GM12878 (cell line): Measurements from ENCODE around the gene MAP1S. TPM values are rescaled to one million over a fixed set of nuclear protein-coding genes. Genes with fewer than 3 reads are reported as not detected.

Experiments used
- ATAC-seq: fragments of 200-7000 bp; cut with Tn5 transposase; 3 replicates; pipeline ENCODE4 v1.9.1; 2020; ENCODE audit warnings: mild to moderate bottlenecking, moderate library complexity
- BruUV-seq: library from RNA; stranded (reverse); fragments of 400-500 nt; replicated peaks from 2 replicates; lab custom pipeline; 2021; lab: Mats Ljungman, UMichigan
- CTCF ChIA-PET: fragments of 300-600 bp; sonication (Branson Sonifier 250); formaldehyde crosslinking; extraction: SDS; loops from one replicate; lab custom pipeline; 2021; ENCODE audit warnings: inconsistent platforms; lab: Yijun Ruan, JAX
- POLR2A ChIA-PET: fragments of 350-600 bp; formaldehyde crosslinking; extraction: SDS; loops from one replicate; lab custom pipeline; 2021; ENCODE audit warnings: inconsistent platforms; lab: Charles Lee
- RAD21 ChIA-PET: fragments of 300-600 bp; sonication (Branson Sonifier 250); formaldehyde crosslinking; loops from one replicate; lab custom pipeline; 2023; ENCODE audit warnings: antibody characterized with exemption; ENCODE audit not compliant: unreplicated experiment; lab: Charles Lee
- SMC1A ChIA-PET: fragments of 300-600 bp; sonication (Branson Sonifier 250); formaldehyde crosslinking; loops from one replicate; lab custom pipeline; 2023; ENCODE audit not compliant: unreplicated experiment, uncharacterized antibody; lab: Charles Lee
- DNase-seq: peaks from one replicate; pipeline ENCODE4 v3.0.0-alpha.2; 2011; ENCODE audit warnings: low read depth, low spot score
- FAIRE-seq: peaks from 3 replicates; lab custom pipeline; 2011; peaks lifted over from hg19 to GRCh38; lab: Jason Lieb, UNC
- H2AFZ ChIP-seq: 2 replicates; pipeline ENCODE4 v1.6.0; 2011; ENCODE audit warnings: low read depth, low read length, control low read depth; ENCODE audit not compliant: control insufficient read depth
- H3K27ac ChIP-seq: 2 replicates; pipeline ENCODE4 v1.5.1; 2011; ENCODE audit warnings: control low read depth; ENCODE audit not compliant: control insufficient read depth, insufficient read depth
- H3K27me3 ChIP-seq, 2 experiments: replicated peaks in 1 of 2; 2 replicates each; pipeline versions ENCODE4 v1.6.0 to v1.6.1; 2011; ENCODE audit warnings: low read length in 1 of 2; ENCODE audit not compliant: control insufficient read depth in 2 of 2, insufficient read depth in 2 of 2
- H3K36me3 ChIP-seq, 2 experiments: 2 replicates each; pipeline ENCODE4 v1.5.1; 2011; ENCODE audit warnings: low read length in 1 of 2; ENCODE audit not compliant: control insufficient read depth in 2 of 2, insufficient read depth in 2 of 2
- H3K4me1 ChIP-seq: 2 replicates; pipeline ENCODE4 v1.6.1; 2011; ENCODE audit warnings: mild to moderate bottlenecking, low read length, moderate library complexity, mixed read lengths; ENCODE audit not compliant: control insufficient read depth, insufficient read depth
- H3K4me2 ChIP-seq: 2 replicates; pipeline ENCODE4 v1.6.0; 2011; ENCODE audit warnings: control low read depth; ENCODE audit not compliant: control insufficient read depth, insufficient read depth
- H3K4me3 ChIP-seq: fragments of 200-600 bp; sonication (generic); 2 replicates; pipeline ENCODE4 v1.5.1; 2016
- H3K79me2 ChIP-seq: 2 replicates; pipeline ENCODE4 v1.6.0; 2011; ENCODE audit warnings: low read length; ENCODE audit not compliant: control insufficient read depth, insufficient read depth
- H3K9ac ChIP-seq: 2 replicates; pipeline ENCODE4 v1.8.0; 2011; ENCODE audit warnings: low read length, control low read depth, mixed read lengths; ENCODE audit not compliant: control insufficient read depth, insufficient read depth
- H3K9me3 ChIP-seq: replicated peaks from 3 replicates; pipeline ENCODE4 v1.5.1; 2011; ENCODE audit warnings: mild to moderate bottlenecking, low read length; ENCODE audit not compliant: control insufficient read depth, insufficient read depth
- H4K20me1 ChIP-seq: 2 replicates; pipeline ENCODE4 v1.6.0; 2011; ENCODE audit not compliant: control insufficient read depth, insufficient read depth
- MEF2A ChIP-seq: IDR thresholded peaks from 2 replicates; pipeline ENCODE4 v1.6.1; 2011; ENCODE audit warnings: low read depth, mild to moderate bottlenecking, low read length, moderate library complexity; ENCODE audit not compliant: insufficient read depth
- SUZ12 ChIP-seq: fragments of 200-600 bp; sonication (generic); IDR thresholded peaks from one replicate; pipeline ENCODE4 v1.6.1; 2018; ENCODE audit warnings: antibody characterized with exemption, mild to moderate bottlenecking; ENCODE audit not compliant: unreplicated experiment
- TAF1 ChIP-seq: IDR thresholded peaks from 2 replicates; pipeline ENCODE4 v1.6.1; 2011; ENCODE audit warnings: mild to moderate bottlenecking, low read depth, low read length, borderline replicate concordance
- TCF3 ChIP-seq: IDR thresholded peaks from 2 replicates; pipeline ENCODE4 v1.6.1; 2012; ENCODE audit warnings: low read depth, mild to moderate bottlenecking, low read length, borderline replicate concordance; ENCODE audit not compliant: insufficient read depth
- WGBS: methylation state at CpG from one replicate; pipeline ENCODE4 v1.1.6; 2016; ENCODE audit warnings: low lambda C conversion rate; ENCODE audit not compliant: insufficient replicate concordance, insufficient coverage; ENCODE audit errors: missing lambda C conversion rate; 5-methylcytosine and 5-hydroxymethylcytosine counted together
- in situ Hi-C: fragments of 300-500 bp; cut with MboI; formaldehyde crosslinking; loops from 9 replicates; pipeline ENCODE4 v1.14.3; 2018; ENCODE audit warnings: mixed read lengths
- intact Hi-C: fragments of 100-400 bp; cut with micrococcal nuclease; formaldehyde crosslinking; loops from one replicate; pipeline ENCODE4 v1.14.2; 2022; ENCODE audit not compliant: unreplicated experiment
- polyA plus RNA-seq, 11 experiments: library from polyadenylated mRNA; depleted of rRNA in 4 of 11; unstranded in 6 of 11; stranded (reverse) in 5 of 11; fragments of >200 nt; fragmentation: Nextera tagmentation in 4 of 11; fragmentation: Illumina TruSeq in 1 of 11; extraction: Ambion mirVana in 4 of 11; extraction: Trizol in 1 of 11; gene quantifications; 1 replicate in 1 of 11; 2 replicates in 10 of 11; pipeline versions ENCODE4 v1.2.1 to v1.2.3, GENCODE V29; 2011 to 2016; ENCODE audit warnings: inconsistent platforms in 2 of 11, missing spikeins in 2 of 11, low read depth in 1 of 11
- total RNA-seq, 4 experiments: library from RNA; depleted of rRNA in 3 of 4; stranded (reverse); fragments of >200 nt in 3 of 4; fragmentation: Illumina TruSeq in 1 of 4; extraction: Trizol in 1 of 4; gene quantifications; 2 replicates each; pipeline versions ENCODE4 v1.2.1 to v1.2.3, GENCODE V29; 2013 to 2021
- TF ChIP-seq, protein P1 (sequence below): fragments of 450-650 bp; IDR thresholded peaks from 2 replicates; pipeline ENCODE4 v1.6.1; 2018; ENCODE audit warnings: borderline replicate concordance, mild to moderate bottlenecking; ENCODE audit not compliant: partially characterized antibody
- TF ChIP-seq, protein P2 (sequence below): fragments of 450-650 bp; conservative IDR thresholded peaks from 2 replicates; pipeline ENCODE4 v1.6.1; 2017; ENCODE audit warnings: mild to moderate bottlenecking, moderate library complexity
- TF ChIP-seq, protein P3 (sequence below): fragments of 450-650 bp; IDR thresholded peaks from 2 replicates; pipeline ENCODE4 v1.6.1; 2017; ENCODE audit warnings: antibody characterized with exemption, mild to moderate bottlenecking, moderate library complexity
- TF ChIP-seq, protein P4 (sequence below), 3 experiments: IDR thresholded peaks in 2 of 3; conservative IDR thresholded peaks in 1 of 3; 2 replicates each; pipeline ENCODE4 v1.5.1; 2011; ENCODE audit warnings: low read depth in 3 of 3, low read length in 3 of 3, mild to moderate bottlenecking in 3 of 3, control low read depth in 2 of 3, moderate library complexity in 2 of 3, inconsistent platforms in 1 of 3, mixed read lengths in 1 of 3; ENCODE audit not compliant: control insufficient read depth in 2 of 3, insufficient read depth in 1 of 3; ENCODE audit errors: extremely low read depth in 1 of 3
- TF ChIP-seq, protein P5 (sequence below): fragments of 450-650 bp; IDR thresholded peaks from 2 replicates; pipeline ENCODE4 v1.6.1; 2017; ENCODE audit warnings: low read depth, mild to moderate bottlenecking, moderate library complexity

MAP1S gene
- total and polyA plus RNA-seq, 10 of the 15 experiments (the other 5 are each of a cell fraction or from before 2014, with no cell fraction given): 2.1 to 63.9 (median 15.0) TPM

DNA sequence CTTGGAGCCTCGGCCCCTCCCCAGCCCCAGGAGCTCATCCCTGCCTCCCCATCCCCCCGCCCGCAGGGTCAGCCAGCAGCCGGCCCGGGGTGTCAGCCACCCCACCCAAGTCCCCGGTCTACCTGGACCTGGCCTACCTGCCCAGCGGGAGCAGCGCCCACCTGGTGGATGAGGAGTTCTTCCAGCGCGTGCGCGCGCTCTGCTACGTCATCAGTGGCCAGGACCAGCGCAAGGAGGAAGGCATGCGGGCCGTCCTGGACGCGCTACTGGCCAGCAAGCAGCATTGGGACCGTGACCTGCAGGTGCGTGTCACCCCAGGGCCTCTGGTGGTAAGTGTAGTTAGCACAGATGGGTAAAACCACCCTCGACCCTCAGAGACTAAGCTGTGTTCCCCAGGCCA lies 13.8 kb downstream of the MAP1S start:
- SMC1A ChIA-PET: no interaction called here
- 95% methylated on average over 20 of the region's 22 CpGs for WGBS
- POLR2A ChIA-PET: no interaction called here
- H3K4me2 ChIP-seq: no peak overlapping the region
- no peaks in the 10 kb centered on the region for H4K20me1 ChIP-seq
- H3K27ac ChIP-seq: no peak overlapping the region
- DNase-seq: no peak
- no peaks in the 10 kb centered on the region; the same call in 2 of the 3 replicates for H3K9me3 ChIP-seq
- no peak for ATAC-seq
- peaks cover 2% of the 10 kb centered on the region for H3K79me2 ChIP-seq
- no peak overlapping the region for H3K4me3 ChIP-seq
- in situ Hi-C loops (no loop called here), intact Hi-C loops (no loop called here)
- no peak for FAIRE-seq
- no TSS peak for BruUV-seq
- TF ChIP-seq, protein P1, sequence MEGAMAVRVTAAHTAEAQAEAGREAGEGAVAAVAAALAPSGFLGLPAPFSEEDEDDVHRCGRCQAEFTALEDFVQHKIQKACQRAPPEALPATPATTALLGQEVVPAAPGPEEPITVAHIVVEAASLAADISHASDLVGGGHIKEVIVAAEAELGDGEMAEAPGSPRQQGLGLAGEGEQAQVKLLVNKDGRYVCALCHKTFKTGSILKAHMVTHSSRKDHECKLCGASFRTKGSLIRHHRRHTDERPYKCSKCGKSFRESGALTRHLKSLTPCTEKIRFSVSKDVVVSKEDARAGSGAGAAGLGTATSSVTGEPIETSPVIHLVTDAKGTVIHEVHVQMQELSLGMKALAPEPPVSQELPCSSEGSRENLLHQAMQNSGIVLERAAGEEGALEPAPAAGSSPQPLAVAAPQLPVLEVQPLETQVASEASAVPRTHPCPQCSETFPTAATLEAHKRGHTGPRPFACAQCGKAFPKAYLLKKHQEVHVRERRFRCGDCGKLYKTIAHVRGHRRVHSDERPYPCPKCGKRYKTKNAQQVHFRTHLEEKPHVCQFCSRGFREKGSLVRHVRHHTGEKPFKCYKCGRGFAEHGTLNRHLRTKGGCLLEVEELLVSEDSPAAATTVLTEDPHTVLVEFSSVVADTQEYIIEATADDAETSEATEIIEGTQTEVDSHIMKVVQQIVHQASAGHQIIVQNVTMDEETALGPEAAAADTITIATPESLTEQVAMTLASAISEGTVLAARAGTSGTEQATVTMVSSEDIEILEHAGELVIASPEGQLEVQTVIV: no peak
- TF ChIP-seq TAF1 (no peak), TCF3 (no peak), SUZ12 (no peak), MEF2A (no peak)
- TF ChIP-seq, protein P2, sequence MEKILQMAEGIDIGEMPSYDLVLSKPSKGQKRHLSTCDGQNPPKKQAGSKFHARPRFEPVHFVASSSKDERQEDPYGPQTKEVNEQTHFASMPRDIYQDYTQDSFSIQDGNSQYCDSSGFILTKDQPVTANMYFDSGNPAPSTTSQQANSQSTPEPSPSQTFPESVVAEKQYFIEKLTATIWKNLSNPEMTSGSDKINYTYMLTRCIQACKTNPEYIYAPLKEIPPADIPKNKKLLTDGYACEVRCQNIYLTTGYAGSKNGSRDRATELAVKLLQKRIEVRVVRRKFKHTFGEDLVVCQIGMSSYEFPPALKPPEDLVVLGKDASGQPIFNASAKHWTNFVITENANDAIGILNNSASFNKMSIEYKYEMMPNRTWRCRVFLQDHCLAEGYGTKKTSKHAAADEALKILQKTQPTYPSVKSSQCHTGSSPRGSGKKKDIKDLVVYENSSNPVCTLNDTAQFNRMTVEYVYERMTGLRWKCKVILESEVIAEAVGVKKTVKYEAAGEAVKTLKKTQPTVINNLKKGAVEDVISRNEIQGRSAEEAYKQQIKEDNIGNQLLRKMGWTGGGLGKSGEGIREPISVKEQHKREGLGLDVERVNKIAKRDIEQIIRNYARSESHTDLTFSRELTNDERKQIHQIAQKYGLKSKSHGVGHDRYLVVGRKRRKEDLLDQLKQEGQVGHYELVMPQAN: no peak
- TF ChIP-seq, protein P3, sequence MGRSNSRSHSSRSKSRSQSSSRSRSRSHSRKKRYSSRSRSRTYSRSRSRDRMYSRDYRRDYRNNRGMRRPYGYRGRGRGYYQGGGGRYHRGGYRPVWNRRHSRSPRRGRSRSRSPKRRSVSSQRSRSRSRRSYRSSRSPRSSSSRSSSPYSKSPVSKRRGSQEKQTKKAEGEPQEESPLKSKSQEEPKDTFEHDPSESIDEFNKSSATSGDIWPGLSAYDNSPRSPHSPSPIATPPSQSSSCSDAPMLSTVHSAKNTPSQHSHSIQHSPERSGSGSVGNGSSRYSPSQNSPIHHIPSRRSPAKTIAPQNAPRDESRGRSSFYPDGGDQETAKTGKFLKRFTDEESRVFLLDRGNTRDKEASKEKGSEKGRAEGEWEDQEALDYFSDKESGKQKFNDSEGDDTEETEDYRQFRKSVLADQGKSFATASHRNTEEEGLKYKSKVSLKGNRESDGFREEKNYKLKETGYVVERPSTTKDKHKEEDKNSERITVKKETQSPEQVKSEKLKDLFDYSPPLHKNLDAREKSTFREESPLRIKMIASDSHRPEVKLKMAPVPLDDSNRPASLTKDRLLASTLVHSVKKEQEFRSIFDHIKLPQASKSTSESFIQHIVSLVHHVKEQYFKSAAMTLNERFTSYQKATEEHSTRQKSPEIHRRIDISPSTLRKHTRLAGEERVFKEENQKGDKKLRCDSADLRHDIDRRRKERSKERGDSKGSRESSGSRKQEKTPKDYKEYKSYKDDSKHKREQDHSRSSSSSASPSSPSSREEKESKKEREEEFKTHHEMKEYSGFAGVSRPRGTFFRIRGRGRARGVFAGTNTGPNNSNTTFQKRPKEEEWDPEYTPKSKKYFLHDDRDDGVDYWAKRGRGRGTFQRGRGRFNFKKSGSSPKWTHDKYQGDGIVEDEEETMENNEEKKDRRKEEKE: no peak
- TF ChIP-seq, protein P4, sequence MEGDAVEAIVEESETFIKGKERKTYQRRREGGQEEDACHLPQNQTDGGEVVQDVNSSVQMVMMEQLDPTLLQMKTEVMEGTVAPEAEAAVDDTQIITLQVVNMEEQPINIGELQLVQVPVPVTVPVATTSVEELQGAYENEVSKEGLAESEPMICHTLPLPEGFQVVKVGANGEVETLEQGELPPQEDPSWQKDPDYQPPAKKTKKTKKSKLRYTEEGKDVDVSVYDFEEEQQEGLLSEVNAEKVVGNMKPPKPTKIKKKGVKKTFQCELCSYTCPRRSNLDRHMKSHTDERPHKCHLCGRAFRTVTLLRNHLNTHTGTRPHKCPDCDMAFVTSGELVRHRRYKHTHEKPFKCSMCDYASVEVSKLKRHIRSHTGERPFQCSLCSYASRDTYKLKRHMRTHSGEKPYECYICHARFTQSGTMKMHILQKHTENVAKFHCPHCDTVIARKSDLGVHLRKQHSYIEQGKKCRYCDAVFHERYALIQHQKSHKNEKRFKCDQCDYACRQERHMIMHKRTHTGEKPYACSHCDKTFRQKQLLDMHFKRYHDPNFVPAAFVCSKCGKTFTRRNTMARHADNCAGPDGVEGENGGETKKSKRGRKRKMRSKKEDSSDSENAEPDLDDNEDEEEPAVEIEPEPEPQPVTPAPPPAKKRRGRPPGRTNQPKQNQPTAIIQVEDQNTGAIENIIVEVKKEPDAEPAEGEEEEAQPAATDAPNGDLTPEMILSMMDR (IDR thresholded peaks at IDR 0.05 in 2 of 3, conservative IDR thresholded peaks at IDR 0.05 in 1 of 3; ENCODE audit: control insufficient read depth in 2 of 3, extremely low read depth in 1 of 3, insufficient read depth in 1 of 3, low read depth in 3 of 3, low read length in 3 of 3): no peak
- TF ChIP-seq, protein P5, sequence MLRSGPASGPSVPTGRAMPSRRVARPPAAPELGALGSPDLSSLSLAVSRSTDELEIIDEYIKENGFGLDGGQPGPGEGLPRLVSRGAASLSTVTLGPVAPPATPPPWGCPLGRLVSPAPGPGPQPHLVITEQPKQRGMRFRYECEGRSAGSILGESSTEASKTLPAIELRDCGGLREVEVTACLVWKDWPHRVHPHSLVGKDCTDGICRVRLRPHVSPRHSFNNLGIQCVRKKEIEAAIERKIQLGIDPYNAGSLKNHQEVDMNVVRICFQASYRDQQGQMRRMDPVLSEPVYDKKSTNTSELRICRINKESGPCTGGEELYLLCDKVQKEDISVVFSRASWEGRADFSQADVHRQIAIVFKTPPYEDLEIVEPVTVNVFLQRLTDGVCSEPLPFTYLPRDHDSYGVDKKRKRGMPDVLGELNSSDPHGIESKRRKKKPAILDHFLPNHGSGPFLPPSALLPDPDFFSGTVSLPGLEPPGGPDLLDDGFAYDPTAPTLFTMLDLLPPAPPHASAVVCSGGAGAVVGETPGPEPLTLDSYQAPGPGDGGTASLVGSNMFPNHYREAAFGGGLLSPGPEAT: no peak
- no peaks in the 10 kb centered on the region for H3K4me1 ChIP-seq
- CTCF ChIA-PET: no interaction called here
- H3K27me3 ChIP-seq: no peaks in the 10 kb centered on the region
- peaks cover 8 to 14% of the 10 kb centered on the region in 2 experiments for H3K36me3 ChIP-seq
- H3K9ac ChIP-seq: no peak overlapping the region
- RAD21 ChIA-PET: no interaction called here
- no peak overlapping the region for H2AFZ ChIP-seq
